ENCODE data around the gene TGFB2. TPM values are rescaled to one million over a fixed set of nuclear protein-coding genes. Genes with fewer than 3 reads are reported as not detected.

TGFB2 gene
- total RNA-seq, 4 donors from 2014 or later = 0.56 to 2.3 (median 0.86) TPM

GRCh38 chr1:218383051-218383450 lies 37.9 kb downstream of the TGFB2 start:
- ATAC-seq = no peak
- Histone ChIP-seq H3K27me3 (no peaks in the 10 kb centered on the region), H3K27ac (no peak overlapping the region), H3K4me1 (peaks cover 25 to 42% of the 10 kb centered on the region in 2 donors), H3K4me3 (no peak overlapping the region), H3K9me3 (no peaks in the 10 kb centered on the region), H3K36me3 (no peaks in the 10 kb centered on the region)
- in situ Hi-C loops (cut with MboI; ENCODE audit: low sequenced_read_pairs in 4 of 4) = no loop called here
- no peak for TF ChIP-seq CTCF (IDR thresholded peaks at IDR 0.05 in 4 of 5, conservative IDR thresholded peaks at IDR 0.05 in 1 of 5)
- TF ChIP-seq POLR2A (IDR thresholded peaks at IDR 0.05) = no peak
- DNase-seq = no peak
- intact Hi-C loops (cut with DNase I; ENCODE audit: low total_unique reads) = no loop called here

- no peak for ATAC-seq
- H3K4me1 ChIP-seq = peaks cover 25 to 43% of the 10 kb centered on the region in 2 donors
- in situ Hi-C loops (cut with MboI; ENCODE audit: low sequenced_read_pairs in 4 of 4) = no loop called here
- no peaks in the 10 kb centered on the region for H3K9me3 ChIP-seq
- TF ChIP-seq CTCF (IDR thresholded peaks at IDR 0.05 in 4 of 5, conservative IDR thresholded peaks at IDR 0.05 in 1 of 5) = no peak
- no peak for TF ChIP-seq POLR2A (IDR thresholded peaks at IDR 0.05)
- DNase-seq = no peak
- intact Hi-C loops (cut with DNase I; ENCODE audit: low total_unique reads) = no loop called here
- H3K4me3 ChIP-seq = no peak overlapping the region
- H3K27ac ChIP-seq = no peak overlapping the region
- no peaks in the 10 kb centered on the region for H3K27me3 ChIP-seq
- H3K36me3 ChIP-seq = no peaks in the 10 kb centered on the region
Measured at GRCh38 chr1:218383681-218384080, 38.5 kb downstream of the TGFB2 start.

GRCh38 chr1:218384581-218384993 lies 39.5 kb downstream of the TGFB2 start:
- in situ Hi-C loops (cut with MboI; ENCODE audit: low sequenced_read_pairs in 4 of 4) (no loop called here), intact Hi-C loops (cut with DNase I; ENCODE audit: low total_unique reads) (no loop called here)
- DNase-seq = no peak
- no peak overlapping the region for H3K4me3 ChIP-seq
- H3K4me1 ChIP-seq = peaks cover 25 to 40% of the 10 kb centered on the region in 2 donors
- no peak for TF ChIP-seq CTCF (IDR thresholded peaks at IDR 0.05 in 4 of 5, conservative IDR thresholded peaks at IDR 0.05 in 1 of 5)
- TF ChIP-seq POLR2A (IDR thresholded peaks at IDR 0.05) = no peak
- H3K9me3 ChIP-seq = no peaks in the 10 kb centered on the region
- no peaks in the 10 kb centered on the region for H3K27me3 ChIP-seq
- no peaks in the 10 kb centered on the region for H3K36me3 ChIP-seq
- peak in 1 of 2 donors; percentile 55 for ATAC-seq
- peak overlapping the region in 1 of 4 donors; percentile 33 for H3K27ac ChIP-seq

GRCh38 chr1:218388591-218388990 lies 43.5 kb downstream of the TGFB2 start:
- in situ Hi-C loops (cut with MboI; ENCODE audit: low sequenced_read_pairs in 4 of 4) (no loop called here), intact Hi-C loops (cut with DNase I; ENCODE audit: low total_unique reads) (no loop called here)
- Histone ChIP-seq H3K36me3 (no peaks in the 10 kb centered on the region), H3K27me3 (no peaks in the 10 kb centered on the region), H3K4me3 (no peak overlapping the region), H3K4me1 (peaks cover 15 to 31% of the 10 kb centered on the region in 2 donors), H3K9me3 (no peaks in the 10 kb centered on the region), H3K27ac (no peak overlapping the region)
- TF ChIP-seq CTCF (IDR thresholded peaks at IDR 0.05 in 4 of 5, conservative IDR thresholded peaks at IDR 0.05 in 1 of 5) = no peak
- TF ChIP-seq POLR2A (IDR thresholded peaks at IDR 0.05) = no peak
- ATAC-seq (no peak), DNase-seq (no peak)

- no peak for ATAC-seq
- no peak overlapping the region for H3K4me3 ChIP-seq
- H3K27me3 ChIP-seq = no peaks in the 10 kb centered on the region
- no peaks in the 10 kb centered on the region for H3K36me3 ChIP-seq
- no peaks in the 10 kb centered on the region for H3K9me3 ChIP-seq
- no peak for DNase-seq
- no peak for TF ChIP-seq CTCF (IDR thresholded peaks at IDR 0.05 in 4 of 5, conservative IDR thresholded peaks at IDR 0.05 in 1 of 5)
- no peak for TF ChIP-seq POLR2A (IDR thresholded peaks at IDR 0.05)
- peaks cover 14 to 34% of the 10 kb centered on the region in 2 donors for H3K4me1 ChIP-seq
- intact Hi-C loops (cut with DNase I; ENCODE audit: low total_unique reads) = no loop called here
- in situ Hi-C loops (cut with MboI; ENCODE audit: low sequenced_read_pairs in 4 of 4) = no loop called here
- H3K27ac ChIP-seq = peak overlapping the region in 1 of 4 donors; percentile 14
Measured at GRCh38 chr1:218390618-218391017, 45.5 kb downstream of the TGFB2 start.
